Activated naive CD4-positive, alpha-beta T cell treated with Interleukin-2 at 50 U/mL for 16 hours (primary cell): Measurements from ENCODE around the gene TMTC2.

Source experiments
- DNase-seq: peaks from one replicate; pipeline ENCODE4 v3.0.0-alpha.2; 2020

TMTC2 gene

GRCh38 chr12:82682851-82683261, 3.9 kb upstream of the TMTC2 start:
- DNase-seq = no peak

- peak; percentile 94 for DNase-seq
Measured at GRCh38 chr12:82685790-82686167, 927 bp upstream of the TMTC2 start.

- peak; percentile 67 for DNase-seq
Measured at GRCh38 chr12:82687021-82688011, 610 bp downstream of the TMTC2 start.

GRCh38 chr12:82688035-82688501, 1.4 kb downstream of the TMTC2 start:
- no peak for DNase-seq

- no peak for DNase-seq
Measured at GRCh38 chr12:82688596-82688995, 1.9 kb downstream of the TMTC2 start.

GRCh38 chr12:82690006-82690405, 3.3 kb downstream of the TMTC2 start:
- no peak for DNase-seq

- no peak for DNase-seq
Measured at GRCh38 chr12:82691513-82691912, 4.8 kb downstream of the TMTC2 start.

- no peak for DNase-seq
Measured at GRCh38 chr12:82694276-82694675, 7.6 kb downstream of the TMTC2 start.

- no peak for DNase-seq
Measured at GRCh38 chr12:82694970-82695369, 8.3 kb downstream of the TMTC2 start.

- no peak for DNase-seq
Measured at GRCh38 chr12:82695531-82695930, 8.8 kb downstream of the TMTC2 start.

GRCh38 chr12:82696543-82696942, 9.8 kb downstream of the TMTC2 start:
- DNase-seq = no peak

GRCh38 chr12:82698708-82699564, 12.2 kb downstream of the TMTC2 start:
- no peak for DNase-seq

GRCh38 chr12:82705774-82706173, 19.1 kb downstream of the TMTC2 start:
- DNase-seq = no peak

GRCh38 chr12:82708061-82708879, 21.6 kb downstream of the TMTC2 start:
- DNase-seq = no peak

GRCh38 chr12:82709794-82710355, 23.2 kb downstream of the TMTC2 start:
- DNase-seq = no peak

GRCh38 chr12:82710741-82711140, 24.0 kb downstream of the TMTC2 start:
- no peak for DNase-seq

- DNase-seq = no peak
Measured at GRCh38 chr12:82714427-82714826, 27.7 kb downstream of the TMTC2 start.

- no peak for DNase-seq
Measured at GRCh38 chr12:82721726-82722125, 35.0 kb downstream of the TMTC2 start.

- DNase-seq = no peak
Measured at GRCh38 chr12:82723093-82723492, 36.4 kb downstream of the TMTC2 start.

GRCh38 chr12:82723891-82724290, 37.2 kb downstream of the TMTC2 start:
- DNase-seq = no peak

- DNase-seq = no peak
Measured at GRCh38 chr12:82725741-82726140, 39.0 kb downstream of the TMTC2 start.

- DNase-seq = no peak
Measured at GRCh38 chr12:82727886-82728285, 41.2 kb downstream of the TMTC2 start.
